ENCODE measurements around the gene PPT1. TPM values are rescaled to one million over a fixed set of nuclear protein-coding genes. Genes with fewer than 3 reads are reported as not detected.
A peak's percentile ranks its signal among the peaks of the same experiment; 100 is the strongest.

Gene PPT1
- total and polyA plus RNA-seq, 2 of the 13 experiments (the other 11 are each of a cell fraction or from before 2014, with no cell fraction given), result 129 TPM

- peak; percentile 84; the same call in 1 of the 2 replicates for TF ChIP-seq MEF2D (CRISPR knock-in tag; IDR thresholded peaks at IDR 0.05)
- TF ChIP-seq ARID2 (CRISPR knock-in tag; IDR thresholded peaks at IDR 0.05; ENCODE audit: borderline replicate concordance), result peak; percentile 64; the same call in 1 of the 2 replicates
- TF ChIP-seq ZNF460 (CRISPR knock-in tag; IDR thresholded peaks at IDR 0.05; ENCODE audit: borderline replicate concordance), result no peak
- TF ChIP-seq CCDC6 (CRISPR knock-in tag; IDR thresholded peaks at IDR 0.05), result no peak
- no peak for TF ChIP-seq SOX5 (CRISPR knock-in tag; IDR thresholded peaks at IDR 0.05; ENCODE audit: borderline replicate concordance)
- TF ChIP-seq, protein P1, sequence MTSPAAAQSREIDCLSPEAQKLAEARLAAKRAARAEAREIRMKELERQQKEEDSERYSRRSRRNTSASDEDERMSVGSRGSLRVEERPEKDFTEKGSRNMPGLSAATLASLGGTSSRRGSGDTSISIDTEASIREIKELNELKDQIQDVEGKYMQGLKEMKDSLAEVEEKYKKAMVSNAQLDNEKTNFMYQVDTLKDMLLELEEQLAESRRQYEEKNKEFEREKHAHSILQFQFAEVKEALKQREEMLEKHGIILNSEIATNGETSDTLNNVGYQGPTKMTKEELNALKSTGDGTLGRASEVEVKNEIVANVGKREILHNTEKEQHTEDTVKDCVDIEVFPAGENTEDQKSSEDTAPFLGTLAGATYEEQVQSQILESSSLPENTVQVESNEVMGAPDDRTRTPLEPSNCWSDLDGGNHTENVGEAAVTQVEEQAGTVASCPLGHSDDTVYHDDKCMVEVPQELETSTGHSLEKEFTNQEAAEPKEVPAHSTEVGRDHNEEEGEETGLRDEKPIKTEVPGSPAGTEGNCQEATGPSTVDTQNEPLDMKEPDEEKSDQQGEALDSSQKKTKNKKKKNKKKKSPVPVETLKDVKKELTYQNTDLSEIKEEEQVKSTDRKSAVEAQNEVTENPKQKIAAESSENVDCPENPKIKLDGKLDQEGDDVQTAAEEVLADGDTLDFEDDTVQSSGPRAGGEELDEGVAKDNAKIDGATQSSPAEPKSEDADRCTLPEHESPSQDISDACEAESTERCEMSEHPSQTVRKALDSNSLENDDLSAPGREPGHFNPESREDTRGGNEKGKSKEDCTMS (CRISPR knock-in tag; conservative IDR thresholded peaks at IDR 0.05), result no peak
- TF ChIP-seq ZSCAN9 (CRISPR knock-in tag; IDR thresholded peaks at IDR 0.05; ENCODE audit: borderline replicate concordance), result peak; percentile 77; the same call in 1 of the 2 replicates
- TF ChIP-seq CENPX (CRISPR knock-in tag; IDR thresholded peaks at IDR 0.05), result no peak
- no peak for TF ChIP-seq GATAD1 (CRISPR knock-in tag; IDR thresholded peaks at IDR 0.05)
- no peak for TF ChIP-seq ZNF274 (CRISPR knock-in tag; IDR thresholded peaks at IDR 0.05)
- TF ChIP-seq NFRKB (IDR thresholded peaks at IDR 0.05), result no peak
- no peak for TF ChIP-seq ZNF7 (CRISPR knock-in tag; IDR thresholded peaks at IDR 0.05)
- no peak for TF ChIP-seq ZNF260 (CRISPR knock-in tag; IDR thresholded peaks at IDR 0.05; ENCODE audit: borderline replicate concordance, low read depth)
- peak in 1 of 2 experiments; percentile 21; a peak in 1 of 4 replicates for TF ChIP-seq KLF16 (CRISPR knock-in tag; IDR thresholded peaks at IDR 0.05)
- peak; percentile 82; the same call in 1 of the 2 replicates for TF ChIP-seq ARID4A (CRISPR knock-in tag; IDR thresholded peaks at IDR 0.05; ENCODE audit: borderline replicate concordance)
- TF ChIP-seq RARG (CRISPR knock-in tag; IDR thresholded peaks at IDR 0.05; ENCODE audit: low read depth), result peak; percentile 92; the same call in 1 of the 2 replicates
- TF ChIP-seq KDM5A (IDR thresholded peaks at IDR 0.05; ENCODE audit: borderline replicate concordance, low read length), result peak; percentile 18; the same call in 1 of the 2 replicates
- TF ChIP-seq ZXDC (CRISPR knock-in tag; IDR thresholded peaks at IDR 0.05), result no peak
- TF ChIP-seq ZNF432 (CRISPR knock-in tag; IDR thresholded peaks at IDR 0.05; ENCODE audit: borderline replicate concordance), result no peak
- no peak for TF ChIP-seq ZNF282 (IDR thresholded peaks at IDR 0.05; ENCODE audit: partially characterized antibody)
Measured at GRCh38 chr1:40039757-40040510, 57.1 kb downstream of the PPT1 start (continued).
